ENCODE data around the gene PSMG3.

- TF ChIP-seq CTCF (IDR thresholded peaks at IDR 0.05) (no peak), SREBF2 (IDR thresholded peaks at IDR 0.05) (no peak), BHLHE40 (IDR thresholded peaks at IDR 0.05; ENCODE audit: low read depth, low read length) (no peak), JUNB (IDR thresholded peaks at IDR 0.05) (no peak), RNF2 (IDR thresholded peaks at IDR 0.05; ENCODE audit: borderline replicate concordance, low read depth) (no peak), EP300 (IDR thresholded peaks at IDR 0.05) (no peak), MAZ (IDR thresholded peaks at IDR 0.05; ENCODE audit: borderline replicate concordance, low read depth, low read length) (no peak), CEBPB (IDR thresholded peaks at IDR 0.05) (no peak)
- TF ChIP-seq, protein P1, sequence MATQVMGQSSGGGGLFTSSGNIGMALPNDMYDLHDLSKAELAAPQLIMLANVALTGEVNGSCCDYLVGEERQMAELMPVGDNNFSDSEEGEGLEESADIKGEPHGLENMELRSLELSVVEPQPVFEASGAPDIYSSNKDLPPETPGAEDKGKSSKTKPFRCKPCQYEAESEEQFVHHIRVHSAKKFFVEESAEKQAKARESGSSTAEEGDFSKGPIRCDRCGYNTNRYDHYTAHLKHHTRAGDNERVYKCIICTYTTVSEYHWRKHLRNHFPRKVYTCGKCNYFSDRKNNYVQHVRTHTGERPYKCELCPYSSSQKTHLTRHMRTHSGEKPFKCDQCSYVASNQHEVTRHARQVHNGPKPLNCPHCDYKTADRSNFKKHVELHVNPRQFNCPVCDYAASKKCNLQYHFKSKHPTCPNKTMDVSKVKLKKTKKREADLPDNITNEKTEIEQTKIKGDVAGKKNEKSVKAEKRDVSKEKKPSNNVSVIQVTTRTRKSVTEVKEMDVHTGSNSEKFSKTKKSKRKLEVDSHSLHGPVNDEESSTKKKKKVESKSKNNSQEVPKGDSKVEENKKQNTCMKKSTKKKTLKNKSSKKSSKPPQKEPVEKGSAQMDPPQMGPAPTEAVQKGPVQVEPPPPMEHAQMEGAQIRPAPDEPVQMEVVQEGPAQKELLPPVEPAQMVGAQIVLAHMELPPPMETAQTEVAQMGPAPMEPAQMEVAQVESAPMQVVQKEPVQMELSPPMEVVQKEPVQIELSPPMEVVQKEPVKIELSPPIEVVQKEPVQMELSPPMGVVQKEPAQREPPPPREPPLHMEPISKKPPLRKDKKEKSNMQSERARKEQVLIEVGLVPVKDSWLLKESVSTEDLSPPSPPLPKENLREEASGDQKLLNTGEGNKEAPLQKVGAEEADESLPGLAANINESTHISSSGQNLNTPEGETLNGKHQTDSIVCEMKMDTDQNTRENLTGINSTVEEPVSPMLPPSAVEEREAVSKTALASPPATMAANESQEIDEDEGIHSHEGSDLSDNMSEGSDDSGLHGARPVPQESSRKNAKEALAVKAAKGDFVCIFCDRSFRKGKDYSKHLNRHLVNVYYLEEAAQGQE (IDR thresholded peaks at IDR 0.05), result no peak
These were observed 38.5 kb upstream of the PSMG3 start for GRCh38 chr7:1608318-1608717.
